Measurements from ENCODE around the gene PAXX. TPM values are rescaled to one million over a fixed set of nuclear protein-coding genes. Genes with fewer than 3 reads are reported as not detected.

The PAXX gene
- total RNA-seq, 1 experiment from 2014 or later, result 52.2 TPM

- in situ Hi-C loops (cut with HindIII; ENCODE audit: low sequenced_read_pairs), result no loop called here
- no peak for DNase-seq (ENCODE audit: low spot score)
Observed at GRCh38 chr9:137011907-137012675, 19.9 kb downstream of the PAXX start.

- DNase-seq (ENCODE audit: low spot score), result no peak
Observed at GRCh38 chr9:137012694-137013570, 20.7 kb downstream of the PAXX start.

GRCh38 chr9:137013571-137013940 lies 21.3 kb downstream of the PAXX start:
- DNase-seq (ENCODE audit: low spot score), result no peak
- in situ Hi-C loops (cut with HindIII; ENCODE audit: low sequenced_read_pairs), result no loop called here

More at GRCh38 chr9:137012694-137013570, 20.7 kb downstream of the PAXX start:
- in situ Hi-C loops (cut with HindIII; ENCODE audit: low sequenced_read_pairs), result no loop called here

- in situ Hi-C loops (cut with HindIII; ENCODE audit: low sequenced_read_pairs), result no loop called here
- no peak for DNase-seq (ENCODE audit: low spot score)
Observed at GRCh38 chr9:137014166-137014565, 21.9 kb downstream of the PAXX start.

GRCh38 chr9:137014776-137015539 lies 22.7 kb downstream of the PAXX start:
- DNase-seq (ENCODE audit: low spot score), result no peak
- in situ Hi-C loops (cut with HindIII; ENCODE audit: low sequenced_read_pairs), result no loop called here

GRCh38 chr9:137015540-137015930 lies 23.3 kb downstream of the PAXX start:
- no peak for DNase-seq (ENCODE audit: low spot score)
- in situ Hi-C loops (cut with HindIII; ENCODE audit: low sequenced_read_pairs), result no loop called here

GRCh38 chr9:137015976-137016375 lies 23.8 kb downstream of the PAXX start:
- no peak for DNase-seq (ENCODE audit: low spot score)
- in situ Hi-C loops (cut with HindIII; ENCODE audit: low sequenced_read_pairs), result no loop called here

GRCh38 chr9:137016436-137016835 lies 24.2 kb downstream of the PAXX start:
- DNase-seq (ENCODE audit: low spot score), result no peak
- in situ Hi-C loops (cut with HindIII; ENCODE audit: low sequenced_read_pairs), result no loop called here

- no peak for DNase-seq (ENCODE audit: low spot score)
- in situ Hi-C loops (cut with HindIII; ENCODE audit: low sequenced_read_pairs), result no loop called here
Observed at GRCh38 chr9:137017071-137017470, 24.8 kb downstream of the PAXX start.

- DNase-seq (ENCODE audit: low spot score), result no peak
- in situ Hi-C loops (cut with HindIII; ENCODE audit: low sequenced_read_pairs), result no loop called here
Observed at GRCh38 chr9:137017791-137018497, 25.7 kb downstream of the PAXX start.

GRCh38 chr9:137018761-137019559 lies 26.7 kb downstream of the PAXX start:
- DNase-seq (ENCODE audit: low spot score), result no peak
- in situ Hi-C loops (cut with HindIII; ENCODE audit: low sequenced_read_pairs), result no loop called here

GRCh38 chr9:137019891-137020683 lies 27.9 kb downstream of the PAXX start:
- in situ Hi-C loops (cut with HindIII; ENCODE audit: low sequenced_read_pairs), result no loop called here
- DNase-seq (ENCODE audit: low spot score), result no peak

- peak; percentile 60 for DNase-seq (ENCODE audit: low spot score)
- in situ Hi-C loops (cut with HindIII; ENCODE audit: low sequenced_read_pairs), result no loop called here
Observed at GRCh38 chr9:137020771-137021567, 28.7 kb downstream of the PAXX start.

GRCh38 chr9:137021568-137021978 lies 29.4 kb downstream of the PAXX start:
- in situ Hi-C loops (cut with HindIII; ENCODE audit: low sequenced_read_pairs), result no loop called here
- no peak for DNase-seq (ENCODE audit: low spot score)

- no peak for DNase-seq (ENCODE audit: low spot score)
- in situ Hi-C loops (cut with HindIII; ENCODE audit: low sequenced_read_pairs), result no loop called here
Observed at GRCh38 chr9:137021979-137022661, 29.9 kb downstream of the PAXX start.

- DNase-seq (ENCODE audit: low spot score), result no peak
- in situ Hi-C loops (cut with HindIII; ENCODE audit: low sequenced_read_pairs), result no loop called here
Observed at GRCh38 chr9:137022662-137023008, 30.4 kb downstream of the PAXX start.

All from G401 (cell line).